Measurements from ENCODE around the gene RASGRF2. TPM values are rescaled to one million over a fixed set of nuclear protein-coding genes. Genes with fewer than 3 reads are reported as not detected.
"Not testable (repeated sequence)": the region's sequence is repeated elsewhere in the genome, so short reads cannot be mapped to it uniquely, and the experiment has no call there.

The RASGRF2 gene
- total RNA-seq, 1 donor = under 0.01 TPM

GRCh38 chr5:81254886-81255559 lies 294.9 kb downstream of the RASGRF2 start:
- no peak for DNase-seq (ENCODE audit: low read depth in 2 of 3, low spot score in 2 of 3)

- DNase-seq (ENCODE audit: low read depth in 2 of 3, low spot score in 2 of 3) = no peak
Observed at GRCh38 chr5:81256766-81257165, 296.6 kb downstream of the RASGRF2 start.

DNA sequence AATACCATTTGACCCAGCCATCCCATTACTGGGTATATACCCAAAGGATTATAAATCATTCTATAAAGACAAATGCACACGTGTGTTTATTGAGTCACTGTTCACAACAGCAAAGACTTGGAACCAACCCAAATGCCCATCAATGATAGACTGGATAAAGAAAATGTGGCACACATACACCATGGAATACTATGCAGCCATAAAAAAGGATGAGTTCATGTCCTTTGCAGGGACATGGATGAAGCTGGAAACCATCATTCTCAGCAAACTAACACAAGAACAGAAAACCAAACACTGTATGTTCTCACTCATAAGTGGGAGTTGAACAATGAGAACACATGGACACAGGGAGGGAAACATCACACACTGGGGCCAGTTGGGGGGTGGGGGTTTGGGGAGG lies 302.6 kb downstream of the RASGRF2 start:
- not testable (repeated sequence) for DNase-seq (ENCODE audit: low read depth in 2 of 3, low spot score in 2 of 3)

DNA sequence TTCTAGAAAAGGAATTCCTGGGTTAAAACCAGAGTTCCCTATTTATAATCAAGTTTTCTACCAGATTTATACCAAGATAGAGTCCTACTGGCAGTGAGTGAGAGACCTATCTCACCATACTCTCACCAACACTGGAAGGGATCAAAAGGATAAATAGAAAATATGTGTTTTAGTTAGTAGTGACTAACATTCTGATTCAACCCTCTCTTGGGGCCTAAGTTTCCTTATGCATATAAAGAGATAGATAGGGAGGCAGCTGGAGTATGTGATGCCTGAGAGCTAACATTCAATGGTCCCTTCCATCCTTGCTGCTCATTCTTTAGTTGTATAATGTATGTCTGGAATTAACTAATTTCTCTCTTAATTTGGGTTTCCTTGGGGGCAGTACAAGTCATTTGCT lies 304.9 kb downstream of the RASGRF2 start:
- no peak for DNase-seq (ENCODE audit: low read depth in 2 of 3, low spot score in 2 of 3)

GRCh38 chr5:81268521-81269196 lies 308.5 kb downstream of the RASGRF2 start:
- DNase-seq (ENCODE audit: low read depth in 2 of 3, low spot score in 2 of 3) = no peak

DNA sequence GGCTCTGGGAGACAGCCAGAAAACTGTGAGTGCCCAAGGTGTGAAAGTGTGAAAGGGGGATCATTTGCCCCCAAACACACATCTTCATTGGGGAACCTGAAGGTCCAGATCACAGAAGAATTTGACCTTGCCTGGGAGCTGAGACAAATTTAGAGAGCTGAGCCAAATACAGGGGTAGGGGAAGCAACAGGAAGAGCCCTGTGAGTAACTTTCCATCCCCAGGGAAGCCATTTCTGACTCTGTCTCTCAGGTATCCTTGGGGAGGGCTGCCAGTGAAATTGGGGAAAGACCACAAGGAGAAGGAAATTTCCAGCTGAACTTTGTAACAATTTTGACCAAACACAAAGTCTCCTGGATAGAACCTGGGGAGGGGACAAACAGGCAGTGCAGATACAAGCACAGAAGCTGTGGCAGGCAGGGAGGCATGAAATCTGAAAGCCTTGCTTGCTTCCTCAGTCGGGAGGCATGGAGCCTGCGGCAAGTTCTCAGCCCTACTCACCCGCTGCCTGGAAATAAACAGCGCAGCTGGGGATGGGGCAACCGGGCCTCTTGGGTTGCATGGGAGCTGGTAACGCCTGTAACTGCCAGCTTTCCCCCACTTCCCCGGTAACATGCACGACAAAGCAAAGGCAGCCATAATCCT lies 309.7 kb downstream of the RASGRF2 start:
- DNase-seq (ENCODE audit: low read depth in 2 of 3, low spot score in 2 of 3) = no peak

DNA sequence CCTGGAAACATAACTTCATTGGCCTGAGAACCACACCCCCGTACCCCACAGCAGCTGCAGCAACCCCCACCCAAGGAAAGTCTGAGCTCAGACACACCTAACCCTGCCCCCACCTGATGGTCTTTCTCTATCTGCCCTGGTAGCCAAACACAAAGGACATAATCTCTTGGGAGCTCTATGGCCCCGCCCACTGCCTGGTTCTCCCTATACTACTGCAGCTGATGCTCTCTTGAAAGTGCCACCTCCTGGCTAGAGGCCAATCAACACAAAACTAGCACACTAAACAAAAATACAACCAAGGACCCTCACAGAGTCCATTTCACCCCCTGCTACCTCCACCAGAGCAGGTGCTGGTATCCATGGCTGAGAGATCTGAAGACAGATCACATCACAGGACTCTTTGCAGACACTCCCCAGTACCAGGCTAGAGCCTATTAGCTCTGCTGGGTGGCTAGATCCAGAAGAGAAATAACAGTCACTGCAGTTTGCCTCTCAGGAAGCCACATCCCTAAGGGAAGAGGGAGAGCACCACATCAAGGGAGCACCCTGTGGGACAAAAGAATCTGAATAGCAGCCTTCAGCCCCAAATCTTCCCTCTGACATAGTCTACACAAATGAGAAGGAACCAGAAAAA lies 310.3 kb downstream of the RASGRF2 start:
- DNase-seq (ENCODE audit: low read depth in 2 of 3, low spot score in 2 of 3) = not testable (repeated sequence)

Small RNA genes within 50 kb of the gene (small RNA-seq; reads per million reads assigned to genes)
- not detected for gene AC026436.1
